Islet precursor cell (in vitro differentiated cells): ENCODE measurements around the gene MZB1.
"Not testable (repeated sequence)": the region's sequence is repeated elsewhere in the genome, so short reads cannot be mapped to it uniquely, and the experiment has no call there.

Source experiments
- DNase-seq: peaks from one replicate; pipeline ENCODE4 v3.0.0-alpha.2; 2018

The MZB1 gene

GRCh38 chr5:139391570-139392323 is 2.0 kb upstream of the MZB1 start:
- DNase-seq = no peak

GRCh38 chr5:139390639-139391569 is 1.2 kb upstream of the MZB1 start:
- no peak for DNase-seq

- DNase-seq = peak; percentile 67
Measured at GRCh38 chr5:139388198-139388821, 1.4 kb downstream of the MZB1 start.

DNA sequence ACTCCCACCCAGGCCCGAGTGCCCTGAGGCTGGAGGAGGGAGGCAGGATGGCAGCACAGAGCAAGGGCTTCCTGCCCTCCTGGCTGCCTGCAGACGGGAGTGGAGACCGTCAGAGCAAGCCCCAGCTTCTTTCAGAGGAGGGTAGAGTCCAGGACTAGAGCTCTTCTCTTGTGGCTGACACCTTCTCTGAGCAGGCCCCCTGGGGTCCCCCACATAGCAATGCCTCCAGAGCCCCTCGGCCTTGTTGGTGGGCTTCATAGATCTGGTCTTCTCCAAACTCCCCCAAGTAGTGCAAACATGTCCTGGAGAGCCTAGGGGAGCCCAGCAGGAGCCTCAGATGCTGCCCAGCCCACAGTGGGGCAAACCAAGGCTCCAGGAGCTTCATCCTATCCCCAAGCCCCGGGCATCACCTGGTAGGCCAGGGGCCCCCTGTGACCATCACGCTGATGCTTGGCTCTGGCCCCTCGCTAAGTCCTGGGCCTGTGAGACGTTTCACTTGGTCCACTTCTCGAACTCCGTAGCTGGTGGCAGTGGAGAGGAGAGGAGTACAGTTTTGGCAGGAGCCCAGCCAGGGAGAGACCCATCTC is 2.0 kb downstream of the MZB1 start:
- no peak for DNase-seq

GRCh38 chr5:139386956-139387355 is 2.8 kb downstream of the MZB1 start:
- not testable (repeated sequence) for DNase-seq

GRCh38 chr5:139386050-139386438 is 3.7 kb downstream of the MZB1 start:
- DNase-seq = no peak

- DNase-seq = no peak
Measured at GRCh38 chr5:139385061-139386049, 4.4 kb downstream of the MZB1 start.

GRCh38 chr5:139384591-139385051 is 5.1 kb downstream of the MZB1 start:
- no peak for DNase-seq

DNA sequence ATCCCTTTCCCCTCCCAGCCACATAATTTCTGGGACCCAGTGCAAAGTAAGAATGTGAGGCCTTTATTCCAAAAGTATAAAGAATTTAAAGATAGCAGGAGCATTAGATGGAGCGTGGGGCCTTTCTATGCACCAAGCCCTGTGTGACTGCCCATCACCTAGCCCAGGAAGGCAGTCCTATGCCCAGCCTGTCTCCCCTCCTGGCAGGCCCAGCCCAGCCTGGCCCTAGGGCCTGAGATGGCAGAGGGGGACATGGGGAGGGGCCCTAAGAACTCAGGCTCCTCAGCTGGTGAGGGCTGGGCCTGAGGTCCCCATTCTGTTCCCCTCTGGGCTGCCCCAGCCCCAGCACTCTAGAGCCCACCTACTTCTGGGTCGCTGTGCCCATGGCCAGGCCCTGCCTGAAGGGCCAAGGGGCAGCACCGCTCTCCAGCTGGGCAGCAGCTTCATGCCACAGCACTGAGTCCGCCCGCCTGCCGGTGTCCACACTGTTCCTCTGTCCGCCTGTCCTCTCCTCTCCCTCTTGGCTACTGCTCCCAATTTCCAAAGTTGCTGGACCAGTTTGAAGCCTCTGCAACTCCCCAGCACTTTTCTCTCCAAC is 5.6 kb downstream of the MZB1 start:
- no peak for DNase-seq

- no peak for DNase-seq
Measured at GRCh38 chr5:139383275-139383992, 6.3 kb downstream of the MZB1 start, which contains the start of gene SLC23A1. TSS of gene SLC23A1 (minus strand) at chr5:139383297. CDS start at chr5:139383253, 44 bp downstream.

DNA sequence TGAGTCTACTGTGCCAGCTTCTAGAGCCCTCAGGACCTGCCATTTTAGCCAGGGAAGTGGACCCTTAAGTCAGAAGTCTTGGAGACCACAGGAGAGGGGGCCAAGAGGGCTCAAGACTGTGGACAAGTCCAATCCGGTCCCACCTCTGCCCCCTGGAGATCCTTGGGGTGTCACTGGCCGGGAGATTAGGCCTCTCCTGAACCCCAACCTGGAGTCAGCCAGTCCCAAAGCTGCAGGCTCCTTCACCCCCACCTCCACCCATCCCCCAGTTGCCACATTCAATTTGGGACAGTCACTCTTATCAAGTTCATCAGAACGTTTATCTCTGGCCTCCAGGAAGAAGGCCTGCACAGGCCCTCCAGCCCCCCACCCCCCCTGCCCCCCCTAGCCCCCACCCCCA is 6.9 kb downstream of the MZB1 start:
- no peak for DNase-seq

DNA sequence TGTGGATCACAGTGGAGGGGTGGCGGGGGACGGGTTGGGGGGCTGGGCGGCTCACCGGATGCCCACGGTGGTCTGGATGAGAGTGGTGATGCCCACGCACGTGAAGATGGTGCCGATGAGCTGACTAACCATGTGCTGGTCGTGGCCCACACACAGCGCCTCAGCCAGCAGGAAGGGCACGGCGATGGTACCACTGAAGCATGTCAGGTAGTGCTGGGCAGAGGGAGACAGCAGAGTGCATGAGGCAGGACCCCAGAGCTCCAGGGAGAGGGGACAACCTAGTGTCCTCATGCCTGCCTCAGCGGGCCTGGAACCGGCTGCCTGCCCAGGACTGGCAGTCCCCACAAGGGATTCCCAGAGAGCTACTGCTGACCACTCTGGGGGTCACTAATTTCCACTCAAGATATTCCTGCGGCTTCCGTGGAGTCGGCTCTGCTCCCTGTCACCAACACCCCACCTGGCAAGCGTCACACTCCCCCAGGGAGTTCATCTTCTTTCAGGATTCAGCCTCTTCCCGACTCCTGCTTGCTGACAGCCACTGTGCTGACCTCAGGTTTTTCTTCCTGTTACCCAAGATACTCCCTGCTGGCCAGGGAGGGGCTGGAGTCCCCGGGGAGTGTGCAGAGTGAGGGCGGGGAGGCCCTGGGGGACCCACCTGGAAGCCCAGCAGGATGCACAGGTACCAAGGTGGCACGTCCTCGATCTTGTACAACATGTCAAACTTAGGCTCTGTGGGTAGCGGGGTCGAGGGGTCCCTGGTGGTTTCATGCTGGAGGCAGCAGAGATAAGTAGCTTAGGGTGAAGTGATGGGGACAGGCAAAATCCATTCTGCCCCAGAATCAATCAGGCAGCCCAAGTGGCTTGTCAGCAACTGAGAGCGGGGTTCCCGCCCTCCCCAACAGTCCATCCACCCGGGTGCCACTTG is 7.6 kb downstream of the MZB1 start:
- DNase-seq = no peak

DNA sequence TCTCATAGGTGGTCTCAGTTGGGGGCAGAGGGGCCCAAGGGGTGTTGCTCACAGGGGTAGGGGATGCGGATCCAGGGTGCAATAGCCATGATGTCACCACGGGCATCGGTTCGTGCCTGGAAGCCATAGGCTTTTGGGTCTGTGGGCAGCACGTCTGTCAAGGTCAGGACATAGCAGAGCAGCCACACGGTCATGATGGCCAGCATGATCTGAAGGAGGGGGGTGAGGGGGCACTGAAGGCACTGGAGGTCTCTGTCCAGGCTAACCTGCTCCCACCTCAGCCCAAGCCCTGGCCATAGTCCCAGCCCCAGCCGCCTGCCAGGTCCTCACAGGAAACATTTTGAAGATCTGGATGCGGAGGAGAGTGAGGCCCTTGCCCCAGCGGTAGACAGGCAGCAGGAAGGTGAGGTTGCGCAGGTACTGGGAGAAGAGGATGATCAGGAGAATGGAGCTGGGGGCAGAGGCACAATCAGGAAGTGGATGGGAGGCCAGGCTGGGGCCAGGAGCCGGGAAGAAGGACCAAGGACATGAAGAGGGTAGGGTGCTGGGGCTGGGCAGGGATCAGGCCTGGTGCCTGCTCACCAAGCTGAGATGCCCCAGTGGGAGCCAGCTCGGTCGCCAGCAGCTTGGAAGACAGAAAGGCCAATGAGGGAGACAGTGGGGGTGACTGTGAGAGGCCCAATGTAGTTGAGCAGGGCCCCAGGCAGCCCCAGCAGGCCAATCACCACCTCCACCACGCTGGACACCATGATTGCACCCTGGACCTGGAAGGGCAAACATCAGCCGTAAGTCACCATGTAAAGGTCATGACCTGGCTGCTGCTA is 9.9 kb downstream of the MZB1 start:
- DNase-seq = no peak

- DNase-seq = no peak
Measured at GRCh38 chr5:139378941-139379361, 10.8 kb downstream of the MZB1 start.

- peak; percentile 37 for DNase-seq
Measured at GRCh38 chr5:139378101-139378825, 11.4 kb downstream of the MZB1 start.

DNA sequence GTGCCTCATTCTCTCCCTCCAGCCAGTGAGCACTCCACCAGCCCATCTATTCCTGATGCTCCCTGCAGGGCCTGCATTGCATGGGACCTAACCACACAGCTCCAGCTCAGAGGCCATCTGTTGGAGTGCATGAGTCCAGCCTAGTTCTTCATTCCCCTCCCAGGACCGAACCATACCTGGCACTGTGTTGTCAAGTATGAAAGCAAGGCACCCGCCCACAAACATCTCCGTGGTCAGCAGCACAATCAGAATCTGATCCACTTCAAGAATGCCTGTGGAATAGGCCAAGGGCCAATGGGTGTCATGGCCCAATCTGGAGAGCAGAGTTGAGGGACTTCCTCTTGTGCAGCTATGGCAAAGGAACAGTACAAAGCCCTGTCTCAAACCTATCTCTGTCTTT is 12.5 kb downstream of the MZB1 start:
- DNase-seq = no peak

- DNase-seq = no peak
Measured at GRCh38 chr5:139376364-139376763, 13.3 kb downstream of the MZB1 start.

GRCh38 chr5:139374909-139375308 is 14.8 kb downstream of the MZB1 start:
- no peak for DNase-seq
